Measurements from ENCODE around the gene TSPAN6.

TSPAN6 gene

DNA sequence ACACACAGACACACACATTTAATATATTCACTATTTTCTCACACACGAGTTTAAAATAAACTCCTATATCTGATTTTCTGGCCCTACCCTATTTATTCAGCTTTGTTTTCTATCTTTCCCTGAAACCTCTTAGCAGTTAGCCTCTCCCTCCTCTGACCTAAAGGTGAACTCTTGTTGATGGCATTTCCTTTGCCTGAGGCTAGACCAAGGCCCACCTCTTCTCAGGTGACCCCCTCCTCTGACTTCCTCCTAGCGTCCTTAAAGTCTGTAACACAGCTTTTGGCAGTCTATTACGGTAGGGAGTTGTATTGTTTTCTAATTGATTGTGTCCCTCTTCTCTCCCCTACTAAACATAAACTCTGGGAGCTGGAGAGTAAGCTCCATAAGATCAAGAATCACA, 5.7 kb upstream of the TSPAN6 start:
- no peak overlapping the region for H3K27ac ChIP-seq
- no peaks in the 10 kb centered on the region for H3K9me3 ChIP-seq

DNA sequence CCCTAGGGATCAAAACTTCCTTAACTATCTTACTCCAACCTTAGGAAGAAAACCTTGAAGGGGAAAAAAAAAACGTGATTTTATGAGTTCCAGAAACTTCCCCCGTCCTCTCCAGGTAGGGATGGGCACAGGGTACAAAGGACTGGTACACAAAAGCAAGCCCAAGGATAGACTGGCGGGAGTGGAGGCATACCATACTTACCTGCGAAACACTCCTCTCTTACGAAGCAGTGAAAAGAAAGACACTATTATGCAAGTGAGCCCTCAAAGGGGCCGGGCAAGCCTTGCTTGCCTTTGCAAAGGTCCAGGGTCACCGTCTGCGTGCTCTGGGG, 651 bp downstream of the TSPAN6 start:
- H3K4me3 ChIP-seq (ENCODE audit: low read depth in 1 of 2, low read length in 1 of 2) = no peak overlapping the region
- TF ChIP-seq, protein P1, sequence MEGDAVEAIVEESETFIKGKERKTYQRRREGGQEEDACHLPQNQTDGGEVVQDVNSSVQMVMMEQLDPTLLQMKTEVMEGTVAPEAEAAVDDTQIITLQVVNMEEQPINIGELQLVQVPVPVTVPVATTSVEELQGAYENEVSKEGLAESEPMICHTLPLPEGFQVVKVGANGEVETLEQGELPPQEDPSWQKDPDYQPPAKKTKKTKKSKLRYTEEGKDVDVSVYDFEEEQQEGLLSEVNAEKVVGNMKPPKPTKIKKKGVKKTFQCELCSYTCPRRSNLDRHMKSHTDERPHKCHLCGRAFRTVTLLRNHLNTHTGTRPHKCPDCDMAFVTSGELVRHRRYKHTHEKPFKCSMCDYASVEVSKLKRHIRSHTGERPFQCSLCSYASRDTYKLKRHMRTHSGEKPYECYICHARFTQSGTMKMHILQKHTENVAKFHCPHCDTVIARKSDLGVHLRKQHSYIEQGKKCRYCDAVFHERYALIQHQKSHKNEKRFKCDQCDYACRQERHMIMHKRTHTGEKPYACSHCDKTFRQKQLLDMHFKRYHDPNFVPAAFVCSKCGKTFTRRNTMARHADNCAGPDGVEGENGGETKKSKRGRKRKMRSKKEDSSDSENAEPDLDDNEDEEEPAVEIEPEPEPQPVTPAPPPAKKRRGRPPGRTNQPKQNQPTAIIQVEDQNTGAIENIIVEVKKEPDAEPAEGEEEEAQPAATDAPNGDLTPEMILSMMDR (IDR thresholded peaks at IDR 0.05) = no peak
- peaks cover 72% of the 10 kb centered on the region for H3K27me3 ChIP-seq
- no peaks in the 10 kb centered on the region for H3K9me3 ChIP-seq
- H3K4me1 ChIP-seq (ENCODE audit: control insufficient read depth in 1 of 2, insufficient read depth in 1 of 2, low read depth in 1 of 2, low read length in 1 of 2) = no peaks in the 10 kb centered on the region
- no peak overlapping the region for H3K27ac ChIP-seq
- H3K36me3 ChIP-seq = no peaks in the 10 kb centered on the region

More for the DNA sequence above, 5.7 kb upstream of the TSPAN6 start:
- no peaks in the 10 kb centered on the region for H3K4me1 ChIP-seq (ENCODE audit: control insufficient read depth in 1 of 2, insufficient read depth in 1 of 2, low read depth in 1 of 2, low read length in 1 of 2)
- H3K36me3 ChIP-seq = no peaks in the 10 kb centered on the region
- H3K27me3 ChIP-seq = peaks cover 27% of the 10 kb centered on the region
- no peak overlapping the region for H3K4me3 ChIP-seq (ENCODE audit: low read depth in 1 of 2, low read length in 1 of 2)
- TF ChIP-seq, protein P1 (IDR thresholded peaks at IDR 0.05) = no peak

DNA sequence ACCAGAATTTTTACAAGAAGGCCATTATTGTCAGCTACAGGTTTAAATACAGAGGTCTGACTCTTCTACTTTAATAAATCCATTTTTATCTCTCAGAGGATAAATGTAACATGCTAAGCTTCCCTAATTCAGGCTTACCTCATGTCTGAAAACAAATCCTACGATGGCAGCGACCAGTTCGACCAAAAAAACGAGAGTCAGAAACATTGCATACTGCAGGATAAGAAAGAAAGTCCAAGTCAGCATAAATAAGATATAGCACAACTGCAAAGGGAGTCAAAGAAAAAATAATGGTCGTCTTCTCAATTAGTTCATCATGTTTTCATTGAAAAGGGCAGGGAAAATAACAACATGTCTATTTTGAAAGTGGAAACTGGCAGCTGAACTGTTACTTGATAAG, 1.6 kb downstream of the TSPAN6 start:
- no peaks in the 10 kb centered on the region for H3K4me1 ChIP-seq (ENCODE audit: control insufficient read depth in 1 of 2, insufficient read depth in 1 of 2, low read depth in 1 of 2, low read length in 1 of 2)
- TF ChIP-seq, protein P1 (IDR thresholded peaks at IDR 0.05) = no peak
- no peaks in the 10 kb centered on the region for H3K9me3 ChIP-seq
- peaks cover 80% of the 10 kb centered on the region for H3K27me3 ChIP-seq
- H3K4me3 ChIP-seq (ENCODE audit: low read depth in 1 of 2, low read length in 1 of 2) = no peak overlapping the region
- H3K27ac ChIP-seq = no peak overlapping the region
- H3K36me3 ChIP-seq = no peaks in the 10 kb centered on the region

DNA sequence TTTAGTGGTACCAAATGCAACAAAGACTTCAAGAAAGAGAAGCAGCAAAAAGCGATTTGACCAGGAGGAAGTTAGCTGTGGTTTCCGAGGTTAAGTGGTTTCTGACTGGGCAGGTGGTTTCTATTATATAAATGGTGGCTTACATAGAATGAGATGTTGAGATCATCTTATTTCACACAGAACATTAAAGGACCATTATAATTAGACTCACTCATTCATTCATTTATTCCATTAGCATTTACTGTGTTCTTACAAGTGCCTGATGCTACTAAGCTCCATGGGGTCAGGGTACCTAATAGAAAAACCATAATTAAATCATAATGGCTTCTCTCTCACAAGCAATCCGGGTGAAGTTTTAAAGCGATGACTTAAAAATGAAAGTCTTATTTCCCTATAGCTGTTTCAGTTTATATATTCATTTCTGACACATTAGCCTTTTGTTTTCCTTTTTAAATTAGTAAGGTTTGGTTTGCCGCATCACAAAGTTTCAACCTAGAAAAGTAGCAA, 10.6 kb downstream of the TSPAN6 start:
- TF ChIP-seq, protein P1 (IDR thresholded peaks at IDR 0.05) = no peak
- H3K9me3 ChIP-seq = no peaks in the 10 kb centered on the region
- H3K36me3 ChIP-seq = no peaks in the 10 kb centered on the region
- H3K27me3 ChIP-seq = peaks cover 32% of the 10 kb centered on the region
- H3K27ac ChIP-seq = no peak overlapping the region
- no peaks in the 10 kb centered on the region for H3K4me1 ChIP-seq (ENCODE audit: control insufficient read depth in 1 of 2, insufficient read depth in 1 of 2, low read depth in 1 of 2, low read length in 1 of 2)
- H3K4me3 ChIP-seq (ENCODE audit: low read depth in 1 of 2, low read length in 1 of 2) = no peak overlapping the region

DNA sequence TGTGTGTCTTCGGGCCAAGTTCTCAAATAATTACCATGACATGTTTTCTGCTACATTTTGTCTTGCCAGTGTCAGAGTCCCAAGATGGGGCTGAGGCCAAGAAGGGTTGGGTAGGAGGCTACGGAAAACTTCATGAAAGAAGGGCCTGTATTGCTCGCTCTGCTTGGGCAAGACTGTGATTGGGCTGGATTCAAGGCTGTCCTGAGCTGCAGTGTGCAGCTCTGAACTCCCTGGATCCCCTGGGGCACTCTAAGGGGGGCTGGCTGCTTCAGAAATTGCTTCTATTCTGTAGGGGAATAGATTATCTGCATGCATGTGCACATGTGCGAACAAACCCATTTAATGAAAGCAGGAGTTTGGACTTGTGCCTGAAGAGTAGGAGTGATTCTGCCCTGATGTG, 13.6 kb downstream of the TSPAN6 start:
- no peak overlapping the region for H3K27ac ChIP-seq
- TF ChIP-seq, protein P1 (IDR thresholded peaks at IDR 0.05) = no peak
- no peaks in the 10 kb centered on the region for H3K9me3 ChIP-seq
- H3K36me3 ChIP-seq = no peaks in the 10 kb centered on the region
- H3K27me3 ChIP-seq = peaks cover 19% of the 10 kb centered on the region
- no peak overlapping the region for H3K4me3 ChIP-seq (ENCODE audit: low read depth in 1 of 2, low read length in 1 of 2)
- H3K4me1 ChIP-seq (ENCODE audit: control insufficient read depth in 1 of 2, insufficient read depth in 1 of 2, low read depth in 1 of 2, low read length in 1 of 2) = no peaks in the 10 kb centered on the region

DNA sequence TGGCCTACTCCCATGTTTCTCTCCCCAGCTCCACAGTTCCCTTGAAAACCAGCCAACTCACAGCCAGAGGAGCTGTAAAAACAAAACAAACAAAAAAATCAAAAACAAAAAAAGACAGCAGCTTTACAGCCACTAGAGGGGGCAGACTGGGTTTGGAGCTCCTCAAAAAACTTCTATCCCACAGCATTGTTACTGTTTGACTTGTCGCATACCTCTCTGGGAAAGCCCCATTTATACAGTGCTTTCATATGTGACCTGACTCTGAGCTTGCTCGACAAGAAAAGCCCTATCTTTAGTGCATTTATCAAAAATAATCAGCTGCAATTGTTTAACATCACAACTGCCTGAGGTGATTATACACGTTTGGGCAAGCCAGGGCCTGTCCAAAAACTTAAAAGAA, 21.6 kb downstream of the TSPAN6 start:
- H3K4me1 ChIP-seq (ENCODE audit: control insufficient read depth in 1 of 2, insufficient read depth in 1 of 2, low read depth in 1 of 2, low read length in 1 of 2) = no peaks in the 10 kb centered on the region
- peaks cover 15% of the 10 kb centered on the region for H3K27me3 ChIP-seq

More for the DNA sequence above, 21.6 kb downstream of the TSPAN6 start:
- Histone ChIP-seq H3K36me3 (no peaks in the 10 kb centered on the region), H3K27ac (no peak overlapping the region), H3K4me3 (ENCODE audit: low read depth in 1 of 2, low read length in 1 of 2) (no peak overlapping the region), H3K9me3 (no peaks in the 10 kb centered on the region)
- TF ChIP-seq, protein P1 (IDR thresholded peaks at IDR 0.05) = no peak
